ENCODE measurements around the gene MOB3B.

DNA sequence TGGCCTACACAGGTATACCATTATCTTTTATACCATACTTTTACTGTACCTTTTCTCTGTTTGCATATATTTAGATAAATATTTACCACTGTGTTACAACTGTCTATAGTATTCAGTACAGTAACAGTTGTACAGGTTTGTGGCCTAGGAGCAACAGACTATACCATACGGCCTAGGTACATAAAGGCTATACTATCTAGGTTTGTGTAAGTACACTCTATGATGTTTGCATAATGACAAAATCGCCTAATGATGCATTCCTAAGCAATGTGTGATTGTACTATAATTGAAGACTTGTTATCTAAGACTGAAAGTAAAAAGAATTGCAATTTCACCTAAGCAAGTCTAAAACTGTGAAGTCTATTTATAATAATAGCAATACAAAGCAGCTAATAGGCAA, 39.8 kb upstream of the MOB3B start:
- TF ChIP-seq, protein P1, sequence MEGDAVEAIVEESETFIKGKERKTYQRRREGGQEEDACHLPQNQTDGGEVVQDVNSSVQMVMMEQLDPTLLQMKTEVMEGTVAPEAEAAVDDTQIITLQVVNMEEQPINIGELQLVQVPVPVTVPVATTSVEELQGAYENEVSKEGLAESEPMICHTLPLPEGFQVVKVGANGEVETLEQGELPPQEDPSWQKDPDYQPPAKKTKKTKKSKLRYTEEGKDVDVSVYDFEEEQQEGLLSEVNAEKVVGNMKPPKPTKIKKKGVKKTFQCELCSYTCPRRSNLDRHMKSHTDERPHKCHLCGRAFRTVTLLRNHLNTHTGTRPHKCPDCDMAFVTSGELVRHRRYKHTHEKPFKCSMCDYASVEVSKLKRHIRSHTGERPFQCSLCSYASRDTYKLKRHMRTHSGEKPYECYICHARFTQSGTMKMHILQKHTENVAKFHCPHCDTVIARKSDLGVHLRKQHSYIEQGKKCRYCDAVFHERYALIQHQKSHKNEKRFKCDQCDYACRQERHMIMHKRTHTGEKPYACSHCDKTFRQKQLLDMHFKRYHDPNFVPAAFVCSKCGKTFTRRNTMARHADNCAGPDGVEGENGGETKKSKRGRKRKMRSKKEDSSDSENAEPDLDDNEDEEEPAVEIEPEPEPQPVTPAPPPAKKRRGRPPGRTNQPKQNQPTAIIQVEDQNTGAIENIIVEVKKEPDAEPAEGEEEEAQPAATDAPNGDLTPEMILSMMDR (IDR thresholded peaks at IDR 0.05) = no peak
- no peak for TF ChIP-seq POLR2AphosphoS5 (IDR thresholded peaks at IDR 0.05)
